ENCODE data around the gene P2RY12.

Gene P2RY12

GRCh38 chr3:151305060-151305774 lies 79.3 kb downstream of the P2RY12 start:
- DNase-seq = no peak

GRCh38 chr3:151303751-151304150 lies 80.8 kb downstream of the P2RY12 start:
- DNase-seq = no peak

GRCh38 chr3:151301787-151302186 lies 82.8 kb downstream of the P2RY12 start:
- DNase-seq = no peak

- no peak for DNase-seq
These were observed 84.0 kb downstream of the P2RY12 start for GRCh38 chr3:151300539-151300938.

- no peak for DNase-seq
These were observed 85.5 kb downstream of the P2RY12 start for GRCh38 chr3:151299006-151299405.

- no peak for DNase-seq
These were observed 87.1 kb downstream of the P2RY12 start for GRCh38 chr3:151297429-151297828.

GRCh38 chr3:151296226-151296625 lies 88.3 kb downstream of the P2RY12 start:
- no peak for DNase-seq

GRCh38 chr3:151293127-151293526 lies 91.4 kb downstream of the P2RY12 start:
- no peak for DNase-seq

- peak; percentile 45 for DNase-seq
These were observed 93.9 kb downstream of the P2RY12 start for GRCh38 chr3:151290673-151291072.

- no peak for DNase-seq
These were observed 95.1 kb downstream of the P2RY12 start for GRCh38 chr3:151289445-151289844.
